Endodermal cell (in vitro differentiated cells): ENCODE data around the gene EDEM3. TPM values are rescaled to one million over a fixed set of nuclear protein-coding genes. Genes with fewer than 3 reads are reported as not detected.

ENCODE experiments used
- DNase-seq: peaks from one replicate; pipeline ENCODE4 v3.0.0-alpha.2; 2017
- H3K27ac ChIP-seq: 2 replicates; pipeline ENCODE4 v1.5.1; 2013; ENCODE audit warnings: mild to moderate bottlenecking, low read depth, low read length, moderate library complexity
- H3K27me3 ChIP-seq: 2 replicates; pipeline ENCODE4 v1.6.1; 2013; ENCODE audit warnings: mild to moderate bottlenecking, low read length, moderate library complexity; ENCODE audit not compliant: insufficient read depth, control insufficient read depth, poor library complexity, severe bottlenecking
- H3K36me3 ChIP-seq: 2 replicates; pipeline ENCODE4 v1.7.0; 2013; ENCODE audit warnings: mild to moderate bottlenecking, low read length, moderate library complexity; ENCODE audit not compliant: control insufficient read depth, insufficient read depth
- H3K4me1 ChIP-seq: one replicate; pipeline ENCODE4 v1.7.0; 2013; ENCODE audit warnings: low read length; ENCODE audit not compliant: control insufficient read depth, insufficient read depth
- H3K4me3 ChIP-seq: 2 replicates; pipeline ENCODE4 v1.5.1; 2013; ENCODE audit warnings: mild to moderate bottlenecking, low read length, moderate library complexity
- H3K9ac ChIP-seq: 2 replicates; pipeline ENCODE4 v1.6.1; 2013; ENCODE audit warnings: mild to moderate bottlenecking, low read length, moderate library complexity; ENCODE audit not compliant: poor library complexity, severe bottlenecking; ENCODE audit errors: extremely low read depth
- H3K9me3 ChIP-seq: 2 replicates; pipeline ENCODE4 v1.6.1; 2013; ENCODE audit warnings: mild to moderate bottlenecking, low read length, moderate library complexity; ENCODE audit not compliant: control insufficient read depth
- H3K27ac Mint-ChIP-seq: 2 replicates; pipeline ENCODE4 v1.8.0; 2020; ENCODE audit warnings: mixed read lengths
- H3K27me3 Mint-ChIP-seq: 2 replicates; pipeline ENCODE4 v1.8.0; 2021; ENCODE audit warnings: mild to moderate bottlenecking, mixed read lengths; ENCODE audit not compliant: insufficient read depth
- H3K36me3 Mint-ChIP-seq: 2 replicates; pipeline ENCODE4 v1.8.0; 2020; ENCODE audit warnings: low read depth, mixed read lengths
- H3K4me1 Mint-ChIP-seq: 2 replicates; pipeline ENCODE4 v1.8.0; 2020; ENCODE audit warnings: mixed read lengths
- H3K4me3 Mint-ChIP-seq: 2 replicates; pipeline ENCODE4 v1.8.0; 2020; ENCODE audit warnings: mild to moderate bottlenecking, moderate library complexity, mixed read lengths
- H3K9me3 Mint-ChIP-seq: 2 replicates; pipeline ENCODE4 v1.8.0; 2020; ENCODE audit warnings: mild to moderate bottlenecking, mixed read lengths
- CTCF ChIP-seq: fragments of 200-600 bp; sonication (generic); conservative IDR thresholded peaks from 2 replicates; pipeline ENCODE4 v1.5.0; 2021; ENCODE audit warnings: antibody characterized with exemption, mild to moderate bottlenecking
- WGBS, 2 experiments: methylation state at CpG; one replicate each; pipeline versions ENCODE4 v1.1.5 to v1.1.7; 2013; ENCODE audit warnings: missing lambda C conversion rate in 2 of 2, mixed read lengths in 1 of 2; ENCODE audit not compliant: insufficient coverage in 1 of 2, insufficient read length in 1 of 2; 5-methylcytosine and 5-hydroxymethylcytosine counted together
- total RNA-seq, 2 donors: library from RNA; stranded (reverse); fragmentation: NEBNext Ultra II Directional in 1 of 2; extraction: Animal tissue kit (Norgen Biotek cat#: 25700) in 1 of 2; gene quantifications; 2 replicates in 1 of 2; 3 replicates in 1 of 2; pipeline ENCODE4 v1.2.1, GENCODE V29; 2021

The EDEM3 gene
- total RNA-seq, 2 donors from 2014 or later: 17.0 to 22.0 TPM

GRCh38 chr1:184716158-184716557 lies 38.5 kb downstream of the EDEM3 start:
- Mint-ChIP-seq H3K4me1 (no peaks in the 10 kb centered on the region), H3K27me3 (no peaks in the 10 kb centered on the region), H3K27ac (no peak overlapping the region), H3K36me3 (peaks cover 9% of the 10 kb centered on the region), H3K4me3 (no peak overlapping the region), H3K9me3 (no peaks in the 10 kb centered on the region)
- Histone ChIP-seq H3K36me3 (peaks cover 56% of the 10 kb centered on the region), H3K4me1 (no peaks in the 10 kb centered on the region), H3K27ac (no peak overlapping the region), H3K4me3 (no peak overlapping the region), H3K9me3 (no peaks in the 10 kb centered on the region), H3K9ac (no peak overlapping the region), H3K27me3 (no peaks in the 10 kb centered on the region)
- TF ChIP-seq CTCF: no peak
- DNase-seq: no peak
- WGBS, 2 experiments: 90% methylated on average over 2 of the region's 2 CpGs; no CpG with 5 or more reads in 1 of the 2 experiments

- no peak overlapping the region for H3K27ac Mint-ChIP-seq
- H3K36me3 Mint-ChIP-seq: peaks cover 19% of the 10 kb centered on the region
- no peaks in the 10 kb centered on the region for H3K27me3 Mint-ChIP-seq
- H3K4me3 Mint-ChIP-seq: no peak overlapping the region
- Histone ChIP-seq H3K9me3 (no peaks in the 10 kb centered on the region), H3K27ac (no peak overlapping the region), H3K36me3 (peaks cover 67% of the 10 kb centered on the region), H3K4me3 (no peak overlapping the region), H3K4me1 (no peaks in the 10 kb centered on the region), H3K9ac (no peak overlapping the region), H3K27me3 (no peaks in the 10 kb centered on the region)
- no peak for TF ChIP-seq CTCF
- H3K4me1 Mint-ChIP-seq: no peaks in the 10 kb centered on the region
- no peaks in the 10 kb centered on the region for H3K9me3 Mint-ChIP-seq
- no peak for DNase-seq
Measured at GRCh38 chr1:184709418-184709817, 45.2 kb downstream of the EDEM3 start.

GRCh38 chr1:184708084-184708676 lies 46.5 kb downstream of the EDEM3 start:
- Histone ChIP-seq H3K4me3 (no peak overlapping the region), H3K27ac (no peak overlapping the region), H3K27me3 (no peaks in the 10 kb centered on the region), H3K36me3 (peaks cover 64% of the 10 kb centered on the region), H3K9ac (no peak overlapping the region), H3K9me3 (no peaks in the 10 kb centered on the region), H3K4me1 (no peaks in the 10 kb centered on the region)
- no peaks in the 10 kb centered on the region for H3K9me3 Mint-ChIP-seq
- TF ChIP-seq CTCF: no peak
- H3K4me3 Mint-ChIP-seq: no peak overlapping the region
- peaks cover 19% of the 10 kb centered on the region for H3K36me3 Mint-ChIP-seq
- H3K27ac Mint-ChIP-seq: no peak overlapping the region
- H3K4me1 Mint-ChIP-seq: no peaks in the 10 kb centered on the region
- no peak for DNase-seq
- no peaks in the 10 kb centered on the region for H3K27me3 Mint-ChIP-seq
- 81 to 85% methylated on average over 5 to 6 of the region's 6 CpGs for WGBS, 2 experiments
